ENCODE measurements around the gene CYP1A2. TPM values are rescaled to one million over a fixed set of nuclear protein-coding genes. Genes with fewer than 3 reads are reported as not detected.
A peak's percentile ranks its signal among the peaks of the same experiment; 100 is the strongest.

The CYP1A2 gene
- total and polyA plus RNA-seq, 9 of the 15 experiments (the other 6 are each of a cell fraction or from before 2014, with no cell fraction given): not detected

- TF ChIP-seq ZNF407 (IDR thresholded peaks at IDR 0.05; ENCODE audit: low read depth): no peak
- no peak for TF ChIP-seq TSHZ1 (CRISPR knock-in tag; IDR thresholded peaks at IDR 0.05)
- no peak for TF ChIP-seq NBN (IDR thresholded peaks at IDR 0.05; ENCODE audit: low read depth)
- no peak for TF ChIP-seq PHF21A (IDR thresholded peaks at IDR 0.05; ENCODE audit: borderline replicate concordance, low read depth)
- no peak for TF ChIP-seq ZBTB9 (CRISPR knock-in tag; IDR thresholded peaks at IDR 0.05)
- TF ChIP-seq HMGN3 (IDR thresholded peaks at IDR 0.05; ENCODE audit: borderline replicate concordance, extremely low read depth, insufficient read length, low read depth, low read length): peak; percentile 74
- no peak for TF ChIP-seq ZBED1 (IDR thresholded peaks at IDR 0.05)
- no peak for TF ChIP-seq RBM15 (IDR thresholded peaks at IDR 0.05; ENCODE audit: insufficient read depth, low read length)
- TF ChIP-seq ZNF639 (CRISPR knock-in tag; conservative IDR thresholded peaks at IDR 0.05 in 1 of 2, IDR thresholded peaks at IDR 0.05 in 1 of 2): peak in 1 of 2 experiments; percentile 52; a peak in 1 of 4 replicates
Measured at GRCh38 chr15:74781431-74782258, 33.0 kb downstream of the CYP1A2 start, which contains the start of gene CSK (continued).

All from K562 (cell line).